GM23338 (cell line): Measurements from ENCODE around the gene CDC16. TPM values are rescaled to one million over a fixed set of nuclear protein-coding genes. Genes with fewer than 3 reads are reported as not detected.

Experiments used
- ATAC-seq: fragments of 200-7000 bp; cut with Tn5 transposase; 3 replicates; pipeline ENCODE4 v1.9.1; 2020
- DNase-seq: peaks from one replicate; pipeline ENCODE4 v3.0.0-alpha.2; 2015; ENCODE audit warnings: low spot score
- H2AFZ ChIP-seq: fragments of 200-600 bp; sonication (generic); 2 replicates; pipeline ENCODE4 v1.8.0; 2016; ENCODE audit warnings: antibody characterized with exemption, mild to moderate bottlenecking, moderate library complexity
- H3F3A ChIP-seq: fragments of 200-600 bp; sonication (generic); replicated peaks from 2 replicates; pipeline ENCODE4 v1.8.0; 2017; ENCODE audit warnings: antibody characterized with exemption, mixed run types, low read depth
- H3K27ac ChIP-seq: fragments of 200-600 bp; sonication (generic); 2 replicates; pipeline ENCODE4 v1.6.1; 2016; ENCODE audit warnings: low read depth
- H3K27me3 ChIP-seq: fragments of 200-600 bp; sonication (generic); 2 replicates; pipeline ENCODE4 v1.8.0; 2016; ENCODE audit warnings: mild to moderate bottlenecking, mixed run types, moderate library complexity; ENCODE audit not compliant: insufficient read depth
- H3K36me3 ChIP-seq: fragments of 200-600 bp; sonication (generic); 2 replicates; pipeline ENCODE4 v1.8.0; 2016; ENCODE audit warnings: mild to moderate bottlenecking; ENCODE audit not compliant: insufficient read depth
- H3K4me1 ChIP-seq: fragments of 200-600 bp; sonication (generic); 2 replicates; pipeline ENCODE4 v1.8.0; 2016; ENCODE audit warnings: mild to moderate bottlenecking, moderate library complexity; ENCODE audit not compliant: insufficient read depth
- H3K4me2 ChIP-seq: fragments of 200-600 bp; sonication (generic); 2 replicates; pipeline ENCODE4 v1.7.1; 2017; ENCODE audit warnings: mixed run types
- H3K4me3 ChIP-seq: fragments of 200-600 bp; sonication (generic); 2 replicates; pipeline ENCODE4 v1.6.1; 2016; ENCODE audit warnings: mixed run types
- H3K79me2 ChIP-seq: fragments of 200-600 bp; sonication (generic); replicated peaks from 2 replicates; pipeline ENCODE4 v1.8.0; 2017; ENCODE audit warnings: mild to moderate bottlenecking; ENCODE audit not compliant: insufficient read depth
- H3K9me2 ChIP-seq: fragments of 200-600 bp; sonication (generic); 2 replicates; pipeline ENCODE4 v1.8.0; 2017; ENCODE audit not compliant: insufficient read depth
- H4K20me1 ChIP-seq: fragments of 200-600 bp; sonication (generic); replicated peaks from 2 replicates; pipeline ENCODE4 v1.8.0; 2017; ENCODE audit warnings: mild to moderate bottlenecking; ENCODE audit not compliant: insufficient read depth
- H3K27ac Mint-ChIP-seq: 2 replicates; pipeline ENCODE4 v1.8.0; 2020; ENCODE audit warnings: inconsistent platforms, mild to moderate bottlenecking, moderate library complexity, mixed read lengths
- H3K27me3 Mint-ChIP-seq: 3 replicates; pipeline ENCODE4 v1.8.0; 2022; ENCODE audit warnings: low read depth, mild to moderate bottlenecking, moderate library complexity, mixed read lengths, inconsistent platforms; ENCODE audit not compliant: insufficient read depth, poor library complexity
- H3K36me3 Mint-ChIP-seq: 3 replicates; pipeline ENCODE4 v1.8.0; 2021; ENCODE audit warnings: low read depth, mild to moderate bottlenecking, inconsistent platforms, moderate library complexity, mixed read lengths
- H3K4me1 Mint-ChIP-seq: 3 replicates; pipeline ENCODE4 v1.8.0; 2020; ENCODE audit warnings: mild to moderate bottlenecking, inconsistent platforms, mixed read lengths
- H3K4me3 Mint-ChIP-seq: 3 replicates; pipeline ENCODE4 v1.8.0; 2021; ENCODE audit warnings: moderate library complexity, mild to moderate bottlenecking, inconsistent platforms, mixed read lengths
- H3K9me3 Mint-ChIP-seq: 3 replicates; pipeline ENCODE4 v1.8.0; 2020; ENCODE audit warnings: moderate library complexity, mild to moderate bottlenecking, inconsistent platforms, mixed read lengths
- CTCF ChIP-seq, 2 experiments: fragments of 200-600 bp in 1 of 2; sonication (generic) in 1 of 2; conservative IDR thresholded peaks; 2 replicates each; pipeline versions ENCODE4 v1.5.1 to v1.6.1; 2016 to 2017; ENCODE audit warnings: antibody characterized with exemption in 2 of 2, low read depth in 2 of 2, mild to moderate bottlenecking in 2 of 2, moderate library complexity in 1 of 2
- EZH2 ChIP-seq: fragments of 200-600 bp; sonication (generic); IDR thresholded peaks from one replicate; pipeline ENCODE4 v1.8.0; 2017; ENCODE audit warnings: antibody characterized with exemption, mild to moderate bottlenecking, low read depth; ENCODE audit not compliant: unreplicated experiment
- EZH2phosphoT487 ChIP-seq: fragments of 200-600 bp; sonication (generic); IDR thresholded peaks from one replicate; pipeline ENCODE4 v1.8.1; 2018; ENCODE audit warnings: antibody characterized with exemption; ENCODE audit not compliant: unreplicated experiment
- NANOG ChIP-seq: IDR thresholded peaks from 2 replicates; pipeline ENCODE4 v1.6.1; 2016; ENCODE audit warnings: antibody characterized with exemption, borderline replicate concordance
- ZNF331 ChIP-seq: fragments of 250-450 bp; sonication (Bioruptor Pico); IDR thresholded peaks from 2 replicates; pipeline ENCODE4 v1.5.0; 2020; ENCODE audit warnings: low read depth, mild to moderate bottlenecking, moderate library complexity
- ZNF462 ChIP-seq: fragments of 250-450 bp; sonication (Bioruptor Pico); IDR thresholded peaks from 2 replicates; pipeline ENCODE4 v1.5.0; 2020; ENCODE audit warnings: mild to moderate bottlenecking, moderate library complexity
- polyA plus RNA-seq: library from polyadenylated mRNA; unstranded; fragments of >200 nt; fragmentation: Nextera tagmentation; extraction: Ambion mirVana; gene quantifications from 2 replicates; pipeline ENCODE4 v1.2.1, GENCODE V29; 2016
- total RNA-seq: library from RNA; depleted of rRNA; stranded (reverse); fragments of >200 nt; shearing (Covaris generic); gene quantifications from 2 replicates; pipeline ENCODE4 v1.2.3, GENCODE V29; 2014

The CDC16 gene
- total and polyA plus RNA-seq, 2 experiments from 2014 or later: 86.1 to 91.3 TPM

GRCh38 chr13:114296448-114296847 is 61.8 kb downstream of the CDC16 start (continued):
- TF ChIP-seq ZNF462 (CRISPR knock-in tag) (no peak), ZNF331 (CRISPR knock-in tag) (no peak), CTCF (conservative IDR thresholded peaks at IDR 0.05; ENCODE audit: low read depth in 2 of 2) (no peak)

GRCh38 chr13:114296902-114297301 is 62.2 kb downstream of the CDC16 start:
- Histone ChIP-seq H3K4me1 (no peaks in the 10 kb centered on the region), H3K27ac (no peak overlapping the region), H3F3A (no peaks in the 10 kb centered on the region), H3K27me3 (no peaks in the 10 kb centered on the region), H3K79me2 (peaks cover 37% of the 10 kb centered on the region), H4K20me1 (peaks cover 13% of the 10 kb centered on the region; the same call in 1 of the 2 replicates), H3K9me2 (no peaks in the 10 kb centered on the region), H3K36me3 (peaks cover 33% of the 10 kb centered on the region), H3K4me2 (no peak overlapping the region), H2AFZ (no peak overlapping the region), H3K4me3 (no peak overlapping the region)
- Mint-ChIP-seq H3K4me1 (no peaks in the 10 kb centered on the region; the same call in 2 of the 3 replicates), H3K27ac (no peak overlapping the region), H3K27me3 (peaks cover 9% of the 10 kb centered on the region), H3K4me3 (no peak overlapping the region), H3K36me3 (peaks cover 74% of the 10 kb centered on the region), H3K9me3 (no peaks in the 10 kb centered on the region; the same call in 2 of the 3 replicates)
- ATAC-seq (no peak), DNase-seq (no peak)
- TF ChIP-seq EZH2 (no peak), CTCF (conservative IDR thresholded peaks at IDR 0.05; ENCODE audit: low read depth in 2 of 2) (no peak), NANOG (no peak), EZH2phosphoT487 (no peak)
